Lung (tissue), 12 donors: ENCODE measurements around the gene UTP18. TPM values are rescaled to one million over a fixed set of nuclear protein-coding genes. Genes with fewer than 3 reads are reported as not detected.
"Not testable (repeated sequence)": the region's sequence is repeated elsewhere in the genome, so short reads cannot be mapped to it uniquely, and the experiment has no call there.

Source experiments
- ATAC-seq: fragments of 200-7000 bp; cut with Tn5 transposase; one replicate; pipeline ENCODE4 v1.9.1; 2020; ENCODE audit warnings: moderate number of reproducible peaks; ENCODE audit not compliant: insufficient read depth, low FRiP score
- DNase-seq, 3 donors: peaks; one replicate each; pipeline ENCODE4 v3.0.0-alpha.2; 2013 to 2017
- H3K27ac ChIP-seq, 2 donors: one replicate each; pipeline ENCODE4 v1.5.1; 2013; ENCODE audit warnings: mild to moderate bottlenecking in 2 of 2, moderate library complexity in 2 of 2, control low read depth in 1 of 2, inconsistent platforms in 1 of 2, low read depth in 1 of 2, low read length in 1 of 2
- H3K27me3 ChIP-seq, 3 donors: one replicate each; pipeline ENCODE4 v1.5.1; 2013; ENCODE audit warnings: low read length in 2 of 3; ENCODE audit not compliant: control insufficient read depth in 3 of 3, insufficient read depth in 3 of 3
- H3K36me3 ChIP-seq, 4 donors: one replicate each; pipeline ENCODE4 v1.5.1; 2013; ENCODE audit warnings: low read length in 4 of 4, mild to moderate bottlenecking in 1 of 4, moderate library complexity in 1 of 4; ENCODE audit not compliant: control insufficient read depth in 4 of 4, insufficient read depth in 4 of 4
- H3K4me1 ChIP-seq, 5 donors: one replicate each; pipeline ENCODE4 v1.5.1; 2013; ENCODE audit warnings: low read length in 5 of 5, mild to moderate bottlenecking in 2 of 5, moderate library complexity in 1 of 5; ENCODE audit not compliant: control insufficient read depth in 5 of 5, insufficient read depth in 5 of 5
- H3K4me3 ChIP-seq: one replicate; pipeline ENCODE4 v1.5.1; 2013; ENCODE audit warnings: mild to moderate bottlenecking, control low read depth, moderate library complexity
- H3K9ac ChIP-seq, 2 donors: one replicate each; pipeline ENCODE4 v1.5.1; 2013; ENCODE audit warnings: low read length in 2 of 2, control low read depth in 1 of 2; ENCODE audit not compliant: insufficient read depth in 1 of 2
- H3K9me3 ChIP-seq, 4 donors: one replicate each; pipeline ENCODE4 v1.5.1; 2013; ENCODE audit warnings: low read length in 3 of 4, mild to moderate bottlenecking in 1 of 4, moderate library complexity in 1 of 4; ENCODE audit not compliant: control insufficient read depth in 4 of 4, insufficient read depth in 3 of 4
- WGBS, 2 donors: extraction: QIAGEN DNeasy Blood & Tissue Kit; methylation state at CpG; one replicate each; pipeline ENCODE4 v1.1.7; 2013; 5-methylcytosine and 5-hydroxymethylcytosine counted together
- polyA plus RNA-seq, 2 donors: library from polyadenylated mRNA; stranded (reverse); fragments of 200-250 nt; gene quantifications; one replicate each; pipeline ENCODE4 v1.2.1, GENCODE V29; 2013
- total RNA-seq, 2 donors: library from RNA; depleted of rRNA in 1 of 2; stranded (reverse); fragments of >200 nt in 1 of 2; gene quantifications; one replicate each; pipeline ENCODE4 v1.2.1, GENCODE V29; 2014 to 2021
- TF ChIP-seq, protein P1 (sequence below): IDR thresholded peaks from 2 replicates; pipeline ENCODE4 v1.5.1; 2012; ENCODE audit warnings: mild to moderate bottlenecking; ENCODE audit errors: control extremely low read depth, extremely low read depth
- donor health status: control.
- donor health status: control.
- donor health status: Bipolar disorder and iron deficiency.
- donor health status: healthy.
- donor health status: DM: yes; HTN: yes; CAD: no.

Gene UTP18
- total and polyA plus RNA-seq, 4 donors, result 19.2 to 40.3 (median 28.0) TPM

GRCh38 chr17:51221322-51221721 lies 39.0 kb upstream of the UTP18 start:
- 91 to 95% methylated on average over 4 of the region's 4 CpGs for WGBS, 2 donors
- ATAC-seq (no peak), DNase-seq (no peak)
- H3K27me3 ChIP-seq, result no peaks in the 10 kb centered on the region
- no peak overlapping the region for H3K9ac ChIP-seq
- no peaks in the 10 kb centered on the region for H3K9me3 ChIP-seq
- peaks cover 11 to 40% (median 19%) of the 10 kb centered on the region in 4 donors for H3K36me3 ChIP-seq
- no peak overlapping the region for H3K4me3 ChIP-seq
- TF ChIP-seq, protein P1, sequence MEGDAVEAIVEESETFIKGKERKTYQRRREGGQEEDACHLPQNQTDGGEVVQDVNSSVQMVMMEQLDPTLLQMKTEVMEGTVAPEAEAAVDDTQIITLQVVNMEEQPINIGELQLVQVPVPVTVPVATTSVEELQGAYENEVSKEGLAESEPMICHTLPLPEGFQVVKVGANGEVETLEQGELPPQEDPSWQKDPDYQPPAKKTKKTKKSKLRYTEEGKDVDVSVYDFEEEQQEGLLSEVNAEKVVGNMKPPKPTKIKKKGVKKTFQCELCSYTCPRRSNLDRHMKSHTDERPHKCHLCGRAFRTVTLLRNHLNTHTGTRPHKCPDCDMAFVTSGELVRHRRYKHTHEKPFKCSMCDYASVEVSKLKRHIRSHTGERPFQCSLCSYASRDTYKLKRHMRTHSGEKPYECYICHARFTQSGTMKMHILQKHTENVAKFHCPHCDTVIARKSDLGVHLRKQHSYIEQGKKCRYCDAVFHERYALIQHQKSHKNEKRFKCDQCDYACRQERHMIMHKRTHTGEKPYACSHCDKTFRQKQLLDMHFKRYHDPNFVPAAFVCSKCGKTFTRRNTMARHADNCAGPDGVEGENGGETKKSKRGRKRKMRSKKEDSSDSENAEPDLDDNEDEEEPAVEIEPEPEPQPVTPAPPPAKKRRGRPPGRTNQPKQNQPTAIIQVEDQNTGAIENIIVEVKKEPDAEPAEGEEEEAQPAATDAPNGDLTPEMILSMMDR, result no peak
- H3K27ac ChIP-seq, result no peak overlapping the region
- peaks cover 0 to 2% (median 0%) of the 10 kb centered on the region in 5 donors for H3K4me1 ChIP-seq

- Histone ChIP-seq H3K27ac (no peak overlapping the region), H3K27me3 (no peaks in the 10 kb centered on the region), H3K4me3 (no peak overlapping the region), H3K9ac (no peak overlapping the region), H3K36me3 (peaks cover 3 to 18% (median 10%) of the 10 kb centered on the region in 4 donors), H3K9me3 (no peaks in the 10 kb centered on the region), H3K4me1 (peaks cover 0 to 2% (median 0%) of the 10 kb centered on the region in 5 donors)
- WGBS, 2 donors, result 42 to 46% methylated on average over 10 of the region's 10 CpGs
- ATAC-seq (no peak), DNase-seq (no peak)
- TF ChIP-seq, protein P1, result no peak
Measured at GRCh38 chr17:51224402-51225262, 35.7 kb upstream of the UTP18 start.

DNA sequence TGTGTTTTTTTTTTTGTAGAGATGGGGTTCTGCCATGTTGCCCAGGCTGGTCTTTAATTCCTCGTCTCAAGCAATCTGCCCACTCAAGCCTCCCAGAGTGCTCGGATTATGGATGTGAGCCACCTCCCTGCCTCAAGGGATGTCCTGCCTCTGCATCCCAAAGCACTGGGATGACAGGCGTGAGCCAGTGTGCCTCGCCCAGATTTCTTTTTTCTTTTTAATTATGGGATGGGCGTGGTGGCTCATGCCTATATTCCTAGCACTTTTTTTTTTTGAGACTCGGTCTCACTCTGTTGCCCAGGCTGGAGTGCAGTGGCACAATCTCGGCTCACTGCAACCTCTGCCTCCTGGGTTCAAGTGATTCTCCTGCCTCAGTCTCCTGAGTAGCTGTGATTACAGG lies 34.8 kb upstream of the UTP18 start:
- WGBS, 2 donors, result 95 to 96% methylated on average over 7 of the region's 7 CpGs
- not testable (repeated sequence) for H3K27me3 ChIP-seq, DNase-seq, H3K4me3 ChIP-seq, ATAC-seq, H3K27ac ChIP-seq, H3K9me3 ChIP-seq, H3K9ac ChIP-seq, H3K4me1 ChIP-seq
- peaks cover 0 to 12% (median 8%) of the 10 kb centered on the region in 4 donors for H3K36me3 ChIP-seq

DNA sequence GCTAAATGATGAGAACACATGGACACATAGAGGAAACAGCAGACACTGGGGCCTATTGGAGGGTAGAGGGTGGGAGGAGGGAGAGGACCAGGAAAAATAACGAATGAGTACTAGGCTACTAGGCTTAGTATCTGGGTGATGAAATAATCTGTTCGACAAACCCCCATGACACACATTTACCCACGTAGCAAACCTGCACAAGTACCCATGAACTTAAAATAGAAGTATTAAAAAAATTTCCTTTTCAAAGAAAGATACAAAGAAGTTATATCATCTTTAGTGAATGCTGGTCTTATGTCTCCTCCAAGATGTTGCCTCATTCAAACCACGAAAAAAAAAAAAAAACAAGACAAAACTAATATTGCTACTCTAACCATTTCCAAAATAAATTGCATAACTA lies 32.2 kb upstream of the UTP18 start:
- Histone ChIP-seq H3K36me3 (peaks cover 0 to 4% (median 2%) of the 10 kb centered on the region in 4 donors), H3K4me1 (peaks cover 0 to 6% (median 0%) of the 10 kb centered on the region in 5 donors)
- 36 to 69% methylated on average over 4 of the region's 4 CpGs for WGBS, 2 donors

More for the DNA sequence above, 32.2 kb upstream of the UTP18 start:
- Histone ChIP-seq H3K4me3 (no peak overlapping the region), H3K9me3 (no peaks in the 10 kb centered on the region), H3K27me3 (no peaks in the 10 kb centered on the region), H3K9ac (no peak overlapping the region), H3K27ac (no peak overlapping the region)
- DNase-seq (no peak), ATAC-seq (no peak)
- TF ChIP-seq, protein P1, result no peak
